Esophagus muscularis mucosa (tissue), 3 donors: ENCODE measurements around the gene VGLL4.

ENCODE experiments used
- CTCF ChIP-seq, 3 experiments: fragments of 200-600 bp in 2 of 3; fragments of 450-650 bp in 1 of 3; sonication (generic) in 2 of 3; IDR thresholded peaks; one replicate each; pipeline ENCODE4 v1.5.1; 2017 to 2019; ENCODE audit warnings: antibody characterized with exemption in 3 of 3, mild to moderate bottlenecking in 2 of 3, moderate library complexity in 1 of 3
- POLR2A ChIP-seq: fragments of 450-650 bp; IDR thresholded peaks from one replicate; pipeline ENCODE4 v1.6.1; 2017; ENCODE audit warnings: antibody characterized with exemption, moderate library complexity, mild to moderate bottlenecking, low read depth
- POLR2AphosphoS5 ChIP-seq, 2 donors: sonication (generic); formaldehyde crosslinking; IDR thresholded peaks; one replicate each; pipeline ENCODE4 v1.6.1; 2017; ENCODE audit warnings: antibody characterized with exemption in 2 of 2

GRCh38 chr3:11632564-11632963 is 11.2 kb downstream of the VGLL4 start:
- no peak for TF ChIP-seq CTCF (IDR thresholded peaks at IDR 0.05)
- no peak for TF ChIP-seq POLR2AphosphoS5 (IDR thresholded peaks at IDR 0.05)
- no peak for TF ChIP-seq POLR2A
